ENCODE measurements around the gene CTNNAL1.
"Not testable (repeated sequence)": the region's sequence is repeated elsewhere in the genome, so short reads cannot be mapped to it uniquely, and the experiment has no call there.

CTNNAL1 gene

GRCh38 chr9:108924466-108924865 is 88.8 kb downstream of the CTNNAL1 start:
- no peak for DNase-seq

GRCh38 chr9:108921200-108921599 is 92.1 kb downstream of the CTNNAL1 start:
- no peak for DNase-seq

- not testable (repeated sequence) for DNase-seq
Measured at GRCh38 chr9:108920401-108920800, 92.9 kb downstream of the CTNNAL1 start.

GRCh38 chr9:108919517-108919916 is 93.8 kb downstream of the CTNNAL1 start:
- no peak for DNase-seq

GRCh38 chr9:108913391-108913790 is 99.9 kb downstream of the CTNNAL1 start:
- no peak for DNase-seq

GRCh38 chr9:108911820-108912219 is 101.5 kb downstream of the CTNNAL1 start:
- DNase-seq = no peak

GRCh38 chr9:108910914-108911313 is 102.4 kb downstream of the CTNNAL1 start:
- DNase-seq = no peak

GRCh38 chr9:108910402-108910801 is 102.9 kb downstream of the CTNNAL1 start:
- DNase-seq = no peak

GRCh38 chr9:108905494-108905893 is 107.8 kb downstream of the CTNNAL1 start:
- no peak for DNase-seq

GRCh38 chr9:108904161-108904560 is 109.1 kb downstream of the CTNNAL1 start:
- no peak for DNase-seq

GRCh38 chr9:108903420-108904103 is 109.7 kb downstream of the CTNNAL1 start:
- DNase-seq = no peak

- DNase-seq = no peak
Measured at GRCh38 chr9:108900176-108900575, 113.1 kb downstream of the CTNNAL1 start.

GRCh38 chr9:108899023-108899695 is 114.1 kb downstream of the CTNNAL1 start:
- not testable (repeated sequence) for DNase-seq

GRCh38 chr9:108897324-108898096 is 115.8 kb downstream of the CTNNAL1 start:
- no peak for DNase-seq

GRCh38 chr9:108894225-108894997 is 118.9 kb downstream of the CTNNAL1 start:
- no peak for DNase-seq
